Fibroblast of pulmonary artery (primary cell): Measurements from ENCODE around the gene COG3.

Experiments used
- DNase-seq: peaks from one replicate; pipeline ENCODE4 v3.0.0-alpha.2; 2010; ENCODE audit warnings: low read depth
- H3K4me3 ChIP-seq: replicated peaks from 2 replicates; pipeline ENCODE4 v1.5.1; 2011; ENCODE audit warnings: low read depth, mild to moderate bottlenecking, control low read depth, low read length, moderate library complexity
- CTCF ChIP-seq: IDR thresholded peaks from 2 replicates; pipeline ENCODE4 v1.5.1; 2011; ENCODE audit warnings: mild to moderate bottlenecking, control low read depth, low read length, inconsistent platforms; ENCODE audit errors: missing control alignments

Gene COG3

GRCh38 chr13:45439781-45440462 lies 24.8 kb upstream of the COG3 start:
- no peak for DNase-seq
- no peak for TF ChIP-seq CTCF
- no peak overlapping the region for H3K4me3 ChIP-seq

GRCh38 chr13:45441633-45442032 lies 23.1 kb upstream of the COG3 start:
- peak; percentile 16 for DNase-seq
- peak; percentile 33 for TF ChIP-seq CTCF

GRCh38 chr13:45445053-45445452 lies 19.7 kb upstream of the COG3 start:
- TF ChIP-seq CTCF: no peak
- no peak overlapping the region for H3K4me3 ChIP-seq
- no peak for DNase-seq

More at GRCh38 chr13:45441633-45442032, 23.1 kb upstream of the COG3 start:
- no peak overlapping the region for H3K4me3 ChIP-seq

- peak; percentile 26 for DNase-seq
- H3K4me3 ChIP-seq: no peak overlapping the region
- TF ChIP-seq CTCF: no peak
Measured at GRCh38 chr13:45446181-45446580, 18.6 kb upstream of the COG3 start.

GRCh38 chr13:45447050-45447661 lies 17.6 kb upstream of the COG3 start:
- no peak overlapping the region for H3K4me3 ChIP-seq
- no peak for DNase-seq
- no peak for TF ChIP-seq CTCF

- no peak for TF ChIP-seq CTCF
- no peak for DNase-seq
- no peak overlapping the region for H3K4me3 ChIP-seq
Measured at GRCh38 chr13:45448965-45449559, 15.7 kb upstream of the COG3 start.

GRCh38 chr13:45451282-45451681 lies 13.5 kb upstream of the COG3 start:
- TF ChIP-seq CTCF: no peak
- no peak for DNase-seq
- no peak overlapping the region for H3K4me3 ChIP-seq
